Activated CD4-positive, alpha-beta T cell treated with anti-CD3 and anti-CD28 coated beads, Interleukin-2, Interleukin-6, amounts not matched to agents 100 ng/mL and 50 ng/mL, durations not matched to agents 16 hours and 8 hours (primary cell): Measurements from ENCODE around the gene EMC1.
"Not testable (repeated sequence)": the region's sequence is repeated elsewhere in the genome, so short reads cannot be mapped to it uniquely, and the experiment has no call there.

Source experiments
- DNase-seq: peaks from one replicate; pipeline ENCODE4 v3.0.0-alpha.2; 2020

EMC1 gene

GRCh38 chr1:19251305-19252196 is at the start of gene EMC1, which contains the start of gene MRTO4:
TSS of gene EMC1 (minus strand) at chr1:19251524. CDS start at chr1:19251509, 15 bp downstream.
TSS of gene MRTO4 (plus strand) at chr1:19251805. CDS start at chr1:19251836, 31 bp downstream.
- DNase-seq: peak; percentile 94

DNA sequence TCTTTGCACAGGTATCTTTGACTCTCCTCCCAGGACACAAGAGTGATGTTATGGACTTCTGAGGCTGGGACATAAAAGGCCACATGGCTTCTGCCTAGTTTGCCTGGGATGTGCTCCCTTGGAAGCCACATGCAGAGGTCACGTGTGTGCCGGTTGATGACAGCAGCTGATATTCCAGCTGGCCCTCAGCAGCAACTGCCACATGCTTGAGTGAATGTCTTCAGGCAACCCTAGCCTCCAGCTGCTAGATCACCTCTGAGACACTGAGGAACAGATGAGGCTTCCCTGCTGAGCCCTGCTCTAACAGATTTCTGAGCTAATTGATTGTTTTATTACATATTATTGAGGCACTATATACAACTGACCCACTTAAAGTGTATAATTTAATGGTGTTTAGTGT is 48.9 kb upstream of the EMC1 start:
- DNase-seq: no peak

DNA sequence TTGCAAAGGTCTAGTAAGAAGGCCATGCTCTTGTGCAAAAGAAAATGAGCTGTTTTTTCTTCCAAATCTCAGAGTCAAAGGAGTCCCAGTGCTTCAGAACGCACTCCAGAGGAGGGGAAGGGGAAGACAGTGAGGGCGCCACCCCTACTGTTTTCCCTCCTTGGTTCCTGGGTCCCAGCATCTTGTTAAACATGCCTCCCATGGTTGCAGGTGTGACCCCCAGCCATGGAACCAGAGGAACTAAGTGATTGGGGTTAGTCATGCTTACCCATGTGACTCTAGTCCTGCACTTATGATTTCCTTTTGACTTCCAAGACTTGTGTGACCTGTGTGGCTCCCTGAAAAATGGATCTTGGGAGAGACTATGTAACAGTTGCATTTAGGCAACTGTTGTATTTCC is 43.3 kb upstream of the EMC1 start:
- no peak for DNase-seq

DNA sequence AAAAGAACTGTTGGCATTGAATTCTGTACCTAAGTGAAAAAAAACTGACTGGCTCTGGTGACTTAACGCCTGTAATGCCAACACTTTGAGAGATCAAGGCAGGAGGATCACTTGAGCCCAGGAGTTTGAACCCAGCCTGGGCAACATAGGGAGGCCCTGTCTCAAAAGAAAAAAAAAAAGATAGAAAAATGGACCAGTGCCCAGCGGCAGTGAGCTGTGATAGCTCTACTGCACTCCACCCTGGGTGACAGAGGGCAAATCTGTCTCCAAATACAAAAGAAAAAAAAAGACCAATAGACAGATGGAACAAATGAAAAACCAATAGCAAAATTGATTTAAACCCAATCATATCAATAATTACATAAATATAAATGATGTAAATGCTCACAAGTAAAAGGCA is 37.9 kb upstream of the EMC1 start:
- DNase-seq: no peak

DNA sequence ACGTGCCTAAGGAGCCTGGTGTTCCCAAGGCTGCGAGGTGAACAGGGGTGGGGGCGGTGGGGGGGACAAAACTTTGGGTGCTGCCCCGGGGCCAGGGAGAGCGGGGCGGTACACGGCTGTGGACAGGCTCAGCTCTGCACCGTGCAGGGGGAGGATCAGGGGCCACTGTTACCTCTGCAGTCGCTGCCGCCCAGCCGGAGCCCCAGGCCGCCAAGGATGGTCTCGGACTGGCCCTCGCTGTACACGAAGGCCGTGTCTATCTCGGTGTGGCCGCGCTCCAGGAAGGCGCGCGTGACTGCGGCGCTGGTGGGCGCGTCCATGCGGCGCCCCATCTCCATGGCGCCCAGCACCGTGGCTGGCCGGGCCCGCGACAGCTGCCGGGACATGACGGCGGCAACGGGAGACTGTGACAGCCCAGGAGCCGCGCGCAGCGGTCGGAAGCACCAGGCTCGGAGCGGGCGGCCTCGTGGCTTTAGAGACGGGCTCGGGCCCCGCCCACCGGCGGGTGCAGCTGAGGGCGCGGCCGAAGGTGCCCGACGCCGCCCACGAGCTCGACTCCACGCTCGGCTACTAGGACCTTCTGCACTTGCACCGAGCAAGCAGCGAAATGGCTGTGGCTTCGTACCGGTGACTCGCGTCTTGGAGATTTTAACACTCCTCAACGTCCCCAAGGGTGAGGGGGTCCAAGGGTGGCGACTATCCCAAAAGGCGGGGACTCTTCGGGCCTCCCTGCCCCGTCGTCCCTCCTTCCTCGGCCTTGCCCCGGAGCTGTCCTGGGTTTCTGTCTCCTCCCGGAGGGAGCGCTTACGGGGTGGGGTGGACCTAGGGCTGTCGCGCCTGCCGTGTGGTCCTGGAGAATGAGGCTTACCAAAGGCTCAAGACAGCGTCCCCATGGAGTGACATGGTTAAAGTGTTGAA is 37.3 kb upstream of the EMC1 start, which contains the start of gene AKR7A3:
TSS of gene AKR7A3 (minus strand) at position 447 of the 918 bp plus-strand sequence. CDS start at position 386, 61 bp downstream.
- DNase-seq: peak; percentile 64

DNA sequence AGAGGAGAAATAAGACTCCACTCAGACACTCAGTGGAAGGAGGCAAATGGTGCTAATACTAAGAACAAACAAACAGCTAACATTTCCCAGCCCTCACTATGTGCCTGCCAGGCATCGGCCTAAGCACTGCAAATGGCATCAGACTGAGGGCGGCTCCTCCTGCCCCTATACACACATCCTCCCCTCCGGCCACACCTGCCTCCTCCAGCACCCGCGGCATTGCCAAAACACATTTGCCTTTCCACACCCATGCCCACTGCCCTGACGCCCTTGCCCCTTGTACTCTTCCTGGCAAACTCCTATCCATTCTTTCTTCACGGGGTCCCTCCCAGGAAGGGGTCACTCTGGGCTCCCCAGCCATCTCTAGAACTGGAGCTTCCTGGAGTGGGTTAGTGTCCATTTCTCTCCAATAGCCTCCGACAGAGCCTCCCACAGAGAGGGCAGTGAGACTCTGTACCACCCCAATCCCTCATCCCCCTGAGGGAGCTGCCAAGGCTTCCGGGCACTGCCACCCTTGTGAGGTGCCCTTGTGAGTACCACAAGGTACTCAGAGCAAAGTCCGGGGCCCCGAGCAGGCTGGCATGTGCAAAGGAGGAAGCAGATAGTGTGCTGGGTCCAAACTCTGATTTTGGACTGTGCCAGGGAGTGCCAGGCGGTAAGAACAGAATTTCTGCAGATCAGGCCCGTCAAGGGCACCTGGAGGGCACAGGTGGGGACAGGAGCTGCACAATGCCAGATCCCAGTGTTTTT is 36.3 kb upstream of the EMC1 start:
- DNase-seq: no peak

- DNase-seq: not testable (repeated sequence)
Observed at GRCh38 chr1:19285807-19286206, 34.5 kb upstream of the EMC1 start.

DNA sequence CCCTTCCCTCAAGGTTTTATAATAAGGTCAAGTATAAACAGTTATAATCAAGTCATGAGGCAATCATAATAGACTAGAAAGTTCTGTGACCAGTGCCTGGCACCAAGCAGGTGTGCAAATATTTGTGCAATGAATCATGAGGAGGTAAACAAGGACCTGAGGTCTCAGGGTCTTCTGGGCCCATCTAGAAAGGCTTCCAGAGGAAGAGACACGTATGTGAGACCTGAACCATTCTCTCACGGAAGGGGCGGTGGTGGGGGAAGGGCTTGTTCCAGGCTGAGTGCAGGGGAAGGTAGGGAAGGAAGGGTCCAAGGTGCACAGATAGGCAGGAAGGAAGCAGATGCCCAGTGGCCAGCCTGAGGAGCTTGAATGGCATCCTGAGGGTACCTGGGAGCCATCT is 34.0 kb upstream of the EMC1 start:
- DNase-seq: not testable (repeated sequence)

DNA sequence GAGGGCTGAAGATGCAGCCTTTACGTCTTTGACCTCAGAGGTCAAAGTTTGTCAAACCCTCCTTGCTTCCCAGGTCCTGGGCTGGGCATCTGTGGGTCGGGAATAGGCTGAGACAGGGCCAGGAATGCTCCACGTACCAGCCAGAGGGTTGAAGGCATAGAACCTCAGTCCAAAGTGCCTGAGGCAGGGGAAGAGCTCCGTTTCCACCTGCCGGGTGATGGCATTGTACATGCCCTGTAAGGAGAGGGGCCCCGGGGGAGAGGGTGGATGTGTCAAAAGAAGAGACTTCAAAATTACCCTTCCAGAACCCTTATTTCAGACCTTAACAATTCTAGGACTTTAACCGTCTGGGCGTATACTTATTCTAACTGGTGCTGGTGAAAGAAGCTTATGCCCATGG is 33.6 kb upstream of the EMC1 start:
- no peak for DNase-seq

DNA sequence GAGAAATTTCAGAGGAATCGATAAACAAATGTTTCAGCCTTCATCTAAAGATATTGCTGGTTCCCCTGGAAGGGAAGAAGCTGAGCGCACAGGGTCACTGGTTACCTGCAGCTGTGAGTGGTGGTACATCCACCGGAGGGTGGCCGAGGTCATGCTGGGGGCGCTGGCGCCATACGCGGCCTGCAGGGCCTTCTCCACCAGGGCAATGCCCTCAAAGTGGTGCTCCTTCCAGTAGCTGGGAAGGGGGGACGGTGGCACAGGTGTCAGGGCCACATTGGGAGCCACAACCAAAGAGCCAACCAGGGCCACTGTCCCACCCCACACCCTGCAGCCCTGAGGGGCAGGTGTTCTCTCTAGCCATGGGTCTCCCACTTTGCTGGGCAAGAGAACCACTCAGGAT is 32.6 kb upstream of the EMC1 start:
- no peak for DNase-seq

DNA sequence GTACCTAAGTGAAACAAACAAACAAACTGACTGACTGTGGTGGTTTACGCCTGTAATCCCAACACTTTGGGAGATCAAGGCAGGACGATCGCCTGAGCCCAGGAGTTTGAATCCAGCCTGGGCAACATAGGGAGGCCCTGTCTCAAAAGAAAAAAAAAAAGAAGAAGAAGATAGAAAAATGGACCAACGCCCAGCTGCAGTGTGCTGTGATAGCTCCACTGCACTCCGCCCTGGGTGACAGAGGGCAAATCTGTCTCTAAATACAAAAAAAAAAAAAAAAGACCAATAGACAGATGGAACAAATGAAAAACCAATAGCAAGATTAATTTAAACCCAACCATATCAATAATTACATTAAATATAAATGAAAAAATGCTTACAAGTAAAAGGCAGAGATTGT is 23.3 kb upstream of the EMC1 start:
- no peak for DNase-seq

DNA sequence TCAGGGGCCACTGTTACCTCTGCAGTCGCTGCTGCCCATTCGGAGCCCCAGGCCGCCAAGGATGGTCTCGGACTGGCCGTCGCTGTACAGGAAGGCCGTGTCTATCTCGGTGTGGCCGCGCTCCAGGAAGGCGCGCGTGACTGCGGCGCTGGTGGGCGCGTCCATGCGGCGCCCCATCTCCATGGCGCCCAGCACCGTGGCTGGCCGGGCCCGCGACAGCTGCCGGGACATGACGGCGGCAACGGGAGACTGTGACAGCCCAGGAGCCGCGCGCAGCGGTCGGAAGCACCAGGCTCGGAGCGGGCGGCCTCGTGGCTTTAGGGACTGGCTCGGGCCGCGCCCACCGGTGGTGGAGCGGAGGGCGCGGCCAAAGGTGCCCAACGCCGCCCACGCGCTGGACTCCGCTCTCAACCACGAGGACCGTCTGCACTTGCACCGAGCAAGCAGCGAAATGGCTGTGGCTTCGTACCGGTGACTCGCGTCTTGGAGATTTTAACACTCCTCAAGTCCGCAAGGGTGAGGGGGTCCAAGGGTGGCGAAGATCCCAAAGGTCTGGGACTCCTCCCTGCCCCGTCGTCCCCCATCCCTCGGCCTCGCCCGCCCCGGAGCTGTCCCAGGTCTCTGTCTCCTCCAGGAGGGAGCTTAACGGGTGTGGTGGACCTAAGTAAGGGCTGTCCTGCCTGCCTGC is 22.7 kb upstream of the EMC1 start:
- DNase-seq: not testable (repeated sequence)

GRCh38 chr1:19273106-19273843 is 22.0 kb upstream of the EMC1 start:
- DNase-seq: no peak

DNA sequence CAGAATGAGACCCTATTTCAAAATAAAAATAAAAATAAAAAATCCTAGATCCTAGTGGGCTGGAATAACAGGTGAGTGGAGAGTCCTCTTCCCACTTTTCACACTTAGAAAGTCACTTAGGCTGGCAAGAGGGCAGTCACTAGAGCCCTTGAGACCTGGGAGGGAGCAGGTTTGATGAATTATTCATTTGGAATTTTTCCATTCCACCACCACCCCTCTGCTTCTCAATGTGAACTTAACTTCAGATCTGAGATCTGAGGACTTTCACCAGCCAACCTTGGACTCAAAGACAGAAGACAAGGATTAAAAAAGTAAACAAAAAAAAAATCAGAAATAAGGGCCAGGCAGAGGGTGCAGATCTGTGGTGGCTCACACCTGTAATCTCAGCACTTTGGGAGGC is 20.7 kb upstream of the EMC1 start:
- DNase-seq: no peak

- DNase-seq: not testable (repeated sequence)
Observed at GRCh38 chr1:19270343-19270730, 19.0 kb upstream of the EMC1 start.

- DNase-seq: not testable (repeated sequence)
Observed at GRCh38 chr1:19269427-19270342, 18.4 kb upstream of the EMC1 start.

DNA sequence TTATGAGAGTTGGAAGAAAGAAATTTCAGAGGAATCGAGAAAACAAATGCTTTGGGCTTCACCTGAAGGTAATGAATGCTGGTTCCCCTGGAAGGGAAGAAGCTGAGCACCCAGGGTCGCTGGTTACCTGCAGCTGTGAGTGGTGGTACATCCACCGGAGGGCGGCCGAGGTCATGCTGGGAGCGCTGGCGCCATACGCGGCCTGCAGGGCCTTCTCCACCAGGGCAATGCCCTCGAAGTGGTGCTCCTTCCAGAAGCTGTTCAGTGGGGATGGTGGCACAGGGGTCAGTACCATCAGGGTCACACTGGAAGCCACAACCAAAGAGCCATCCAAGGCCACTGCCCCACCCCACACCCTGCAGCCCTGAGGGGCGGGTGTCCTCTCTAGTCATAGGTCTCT is 17.1 kb upstream of the EMC1 start:
- no peak for DNase-seq

- no peak for DNase-seq
Observed at GRCh38 chr1:19262744-19263143, 11.4 kb upstream of the EMC1 start.

GRCh38 chr1:19262047-19262446 is 10.7 kb upstream of the EMC1 start:
- DNase-seq: no peak
